Measurements from ENCODE around the gene MMP2.
A peak's percentile ranks its signal among the peaks of the same experiment; 100 is the strongest.

Gene MMP2

DNA sequence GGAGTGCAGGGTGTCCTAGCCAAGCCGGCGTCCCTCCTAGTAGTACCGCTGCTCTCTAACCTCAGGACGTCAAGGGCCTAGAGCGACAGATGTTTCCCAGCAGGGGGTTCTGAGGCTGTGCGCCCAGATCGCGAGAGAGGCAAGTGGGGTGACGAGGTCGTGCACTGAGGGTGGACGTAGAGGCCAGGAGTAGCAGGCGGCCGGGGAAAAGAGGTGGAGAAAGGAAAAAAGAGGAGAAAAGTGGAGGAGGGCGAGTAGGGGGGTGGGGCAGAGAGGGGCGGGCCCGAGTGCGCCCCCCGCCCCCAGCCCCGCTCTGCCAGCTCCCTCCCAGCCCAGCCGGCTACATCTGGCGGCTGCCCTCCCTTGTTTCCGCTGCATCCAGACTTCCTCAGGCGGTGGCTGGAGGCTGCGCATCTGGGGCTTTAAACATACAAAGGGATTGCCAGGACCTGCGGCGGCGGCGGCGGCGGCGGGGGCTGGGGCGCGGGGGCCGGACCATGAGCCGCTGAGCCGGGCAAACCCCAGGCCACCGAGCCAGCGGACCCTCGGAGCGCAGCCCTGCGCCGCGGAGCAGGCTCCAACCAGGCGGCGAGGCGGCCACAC, at the start of gene MMP2:
TSS of gene MMP2 (plus strand) at position 372 of the 603 bp plus-strand sequence. CDS start 282 bp downstream, outside the sequence.
- H3K4me3 ChIP-seq (ENCODE audit: low read depth, low read length), result peak within 1 kb of the TSS; percentile 86
- peak; percentile 81 for DNase-seq (ENCODE audit: low read depth, low spot score)
- no peak for TF ChIP-seq CTCF (IDR thresholded peaks at IDR 0.05; ENCODE audit: low read depth, low read length)

DNA sequence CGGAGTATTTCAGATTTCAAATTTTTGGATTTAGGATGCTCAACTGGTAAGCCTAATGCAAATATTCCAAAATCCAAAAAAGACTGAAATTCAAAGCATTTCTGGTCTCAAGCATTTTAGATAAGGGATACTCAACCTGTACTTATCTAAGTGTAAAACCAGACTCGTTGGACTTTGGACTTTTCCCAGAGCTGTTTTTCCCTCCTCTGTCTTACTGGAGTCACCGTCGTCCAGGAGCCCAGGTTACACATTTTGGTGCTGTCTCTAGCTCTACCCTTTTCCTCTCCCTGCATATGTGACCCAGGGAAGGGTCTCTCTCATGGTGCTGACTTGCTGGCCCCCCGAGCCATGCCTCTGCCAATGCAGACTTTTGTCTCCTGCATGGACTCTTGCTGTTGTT, 46.0 kb upstream of the MMP2 start:
- TF ChIP-seq CTCF (IDR thresholded peaks at IDR 0.05; ENCODE audit: low read depth, low read length), result no peak
- in situ Hi-C loops (cut with HindIII; ENCODE audit: low sequenced_read_pairs), result no loop called here
- no peak overlapping the region for H3K4me3 ChIP-seq (ENCODE audit: low read depth, low read length)
- DNase-seq (ENCODE audit: low read depth, low spot score), result no peak

More for the DNA sequence above, at the start of gene MMP2:
- in situ Hi-C loops (cut with HindIII; ENCODE audit: low sequenced_read_pairs), result no loop called here

- no peak overlapping the region for H3K4me3 ChIP-seq (ENCODE audit: low read depth, low read length)
- in situ Hi-C loops (cut with HindIII; ENCODE audit: low sequenced_read_pairs), result no loop called here
- no peak for TF ChIP-seq CTCF (IDR thresholded peaks at IDR 0.05; ENCODE audit: low read depth, low read length)
- no peak for DNase-seq (ENCODE audit: low read depth, low spot score)
These were observed 45.5 kb upstream of the MMP2 start for GRCh38 chr16:55433535-55433934.

- no peak overlapping the region for H3K4me3 ChIP-seq (ENCODE audit: low read depth, low read length)
- DNase-seq (ENCODE audit: low read depth, low spot score), result no peak
- in situ Hi-C loops (cut with HindIII; ENCODE audit: low sequenced_read_pairs), result no loop called here
- TF ChIP-seq CTCF (IDR thresholded peaks at IDR 0.05; ENCODE audit: low read depth, low read length), result no peak
These were observed 45.0 kb upstream of the MMP2 start for GRCh38 chr16:55434000-55434399.

DNA sequence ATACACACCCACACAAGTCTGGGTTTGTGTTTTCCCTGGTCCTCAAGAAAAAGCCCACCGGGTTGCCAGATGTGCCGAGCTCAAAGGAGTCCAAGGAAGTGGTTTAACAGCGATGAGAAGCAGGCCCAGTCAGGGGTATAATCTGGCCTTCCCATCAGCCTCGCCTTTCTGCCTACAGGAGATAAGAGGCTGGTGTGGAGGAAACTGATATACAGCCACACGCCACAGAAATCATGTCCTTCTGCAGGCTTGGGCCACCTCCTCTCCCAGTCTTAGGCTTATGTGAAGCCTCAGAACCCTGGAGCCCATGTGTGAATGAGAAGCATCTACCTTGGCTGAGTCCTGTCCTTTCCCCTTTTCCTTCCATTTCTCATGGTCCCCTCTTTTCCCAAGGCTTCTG, 43.6 kb upstream of the MMP2 start:
- TF ChIP-seq CTCF (IDR thresholded peaks at IDR 0.05; ENCODE audit: low read depth, low read length), result no peak
- in situ Hi-C loops (cut with HindIII; ENCODE audit: low sequenced_read_pairs), result no loop called here
- no peak overlapping the region for H3K4me3 ChIP-seq (ENCODE audit: low read depth, low read length)
- DNase-seq (ENCODE audit: low read depth, low spot score), result no peak

DNA sequence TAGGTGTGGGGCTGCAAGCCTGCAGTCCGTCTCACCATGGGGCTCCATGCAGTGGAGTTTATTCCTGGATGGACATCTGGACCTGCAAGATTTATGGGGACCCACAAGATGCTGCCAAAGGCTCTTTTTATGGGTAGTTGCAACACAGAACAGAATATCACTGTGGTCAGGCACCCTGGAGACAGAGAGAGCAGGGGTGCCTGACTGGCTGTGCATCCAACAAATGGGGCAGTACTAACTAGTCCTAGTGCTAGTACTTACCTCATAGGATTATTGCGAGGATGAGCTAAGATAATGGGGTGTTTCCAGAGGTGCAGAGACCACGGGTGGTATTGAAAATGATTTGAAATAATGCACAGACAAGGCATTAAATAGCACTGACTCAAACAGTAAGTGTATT, 42.4 kb upstream of the MMP2 start:
- no peak for TF ChIP-seq CTCF (IDR thresholded peaks at IDR 0.05; ENCODE audit: low read depth, low read length)
- no peak for DNase-seq (ENCODE audit: low read depth, low spot score)
- no peak overlapping the region for H3K4me3 ChIP-seq (ENCODE audit: low read depth, low read length)
- in situ Hi-C loops (cut with HindIII; ENCODE audit: low sequenced_read_pairs), result no loop called here
